ENCODE data around the gene BCL11A.

The BCL11A gene

DNA sequence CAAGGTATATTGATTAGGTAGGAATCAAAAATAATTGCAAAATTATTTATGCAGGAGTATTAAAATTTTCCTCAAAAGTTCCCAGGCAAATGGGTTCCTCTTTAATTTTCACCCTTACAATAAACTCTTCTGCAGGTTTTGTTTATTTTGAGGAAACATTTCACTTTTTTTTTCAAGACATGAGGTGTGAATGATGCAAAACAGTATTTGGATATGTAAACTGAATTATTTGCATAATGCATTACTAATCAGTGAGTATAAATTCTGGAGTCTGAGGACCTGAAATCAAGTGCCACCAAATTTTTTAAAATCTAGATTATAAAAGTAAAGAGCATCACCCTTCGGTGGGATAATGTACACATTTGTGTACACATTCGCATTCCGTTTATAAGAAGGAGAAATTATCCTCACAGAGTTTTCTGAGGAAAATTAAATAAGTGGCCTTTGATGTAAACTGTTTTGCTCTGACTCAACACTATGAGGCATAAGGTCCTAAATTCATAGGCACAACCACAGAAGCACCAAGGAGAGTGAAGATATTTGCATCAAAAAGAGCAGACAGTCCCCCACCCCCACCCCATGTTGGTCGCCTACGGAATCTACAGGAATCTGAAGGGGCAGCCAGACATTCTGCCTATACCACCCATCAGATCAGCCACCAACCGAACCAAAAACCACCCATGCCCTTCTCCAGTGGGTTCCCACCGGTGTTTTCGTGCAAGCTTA, 33.1 kb downstream of the BCL11A start:
- TF ChIP-seq, protein P1, sequence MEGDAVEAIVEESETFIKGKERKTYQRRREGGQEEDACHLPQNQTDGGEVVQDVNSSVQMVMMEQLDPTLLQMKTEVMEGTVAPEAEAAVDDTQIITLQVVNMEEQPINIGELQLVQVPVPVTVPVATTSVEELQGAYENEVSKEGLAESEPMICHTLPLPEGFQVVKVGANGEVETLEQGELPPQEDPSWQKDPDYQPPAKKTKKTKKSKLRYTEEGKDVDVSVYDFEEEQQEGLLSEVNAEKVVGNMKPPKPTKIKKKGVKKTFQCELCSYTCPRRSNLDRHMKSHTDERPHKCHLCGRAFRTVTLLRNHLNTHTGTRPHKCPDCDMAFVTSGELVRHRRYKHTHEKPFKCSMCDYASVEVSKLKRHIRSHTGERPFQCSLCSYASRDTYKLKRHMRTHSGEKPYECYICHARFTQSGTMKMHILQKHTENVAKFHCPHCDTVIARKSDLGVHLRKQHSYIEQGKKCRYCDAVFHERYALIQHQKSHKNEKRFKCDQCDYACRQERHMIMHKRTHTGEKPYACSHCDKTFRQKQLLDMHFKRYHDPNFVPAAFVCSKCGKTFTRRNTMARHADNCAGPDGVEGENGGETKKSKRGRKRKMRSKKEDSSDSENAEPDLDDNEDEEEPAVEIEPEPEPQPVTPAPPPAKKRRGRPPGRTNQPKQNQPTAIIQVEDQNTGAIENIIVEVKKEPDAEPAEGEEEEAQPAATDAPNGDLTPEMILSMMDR (conservative IDR thresholded peaks at IDR 0.05; ENCODE audit: low read depth, low read length), result no peak
- DNase-seq (ENCODE audit: low read depth), result no peak
- no peak overlapping the region for H3K4me3 ChIP-seq (ENCODE audit: low read length)

DNA sequence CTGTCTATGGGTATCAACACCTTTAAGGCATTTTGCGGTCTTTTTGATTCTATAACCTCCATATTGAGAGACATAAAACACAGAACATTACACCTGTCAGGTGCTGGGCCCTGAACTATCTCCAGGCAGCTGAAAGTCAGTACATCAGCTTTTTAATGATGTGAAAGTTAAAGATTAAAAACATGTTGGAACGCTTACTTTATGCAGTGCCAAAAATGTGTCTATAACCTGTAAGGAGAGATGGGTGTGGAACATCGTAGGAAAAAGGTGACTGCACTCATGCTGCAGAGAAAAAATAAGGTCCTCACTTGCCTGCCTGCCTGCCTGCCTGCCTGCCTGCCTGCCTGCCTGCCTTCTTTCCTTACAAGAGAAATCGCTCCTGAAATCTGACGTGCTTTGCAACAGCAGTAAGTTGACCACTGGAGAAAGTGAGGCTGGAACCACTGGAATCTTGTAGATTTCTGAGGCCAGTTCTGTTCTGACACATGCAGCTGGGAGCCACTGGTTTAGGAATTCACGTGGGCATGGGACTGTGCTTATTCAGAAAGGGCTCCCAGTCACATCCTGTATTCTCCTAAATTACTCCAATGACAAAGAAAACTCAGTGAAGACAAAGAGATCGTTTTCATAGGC, 34.1 kb downstream of the BCL11A start:
- TF ChIP-seq, protein P1 (conservative IDR thresholded peaks at IDR 0.05; ENCODE audit: low read depth, low read length), result no peak
- DNase-seq (ENCODE audit: low read depth), result no peak
- H3K4me3 ChIP-seq (ENCODE audit: low read length), result no peak overlapping the region

DNA sequence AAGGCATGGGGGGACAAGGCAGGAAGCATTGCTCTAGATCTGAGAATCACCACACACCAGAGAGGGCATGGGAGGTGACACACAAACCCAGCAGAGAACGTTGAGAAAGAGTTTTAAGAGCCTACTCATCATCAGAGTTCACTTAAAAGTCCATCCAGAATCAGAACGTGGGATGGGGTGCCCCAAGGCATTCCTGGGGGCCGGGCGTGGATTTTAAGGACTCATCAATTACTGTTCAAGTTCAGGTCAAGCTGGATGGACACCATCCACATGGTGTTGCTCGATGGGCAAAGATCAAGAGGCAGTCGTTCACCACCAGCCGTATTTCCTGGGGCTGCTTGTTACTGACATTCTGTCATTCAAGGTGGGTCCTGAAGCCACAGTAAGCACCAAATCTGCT, 34.9 kb downstream of the BCL11A start:
- H3K4me3 ChIP-seq (ENCODE audit: low read length), result no peak overlapping the region
- DNase-seq (ENCODE audit: low read depth), result no peak
- TF ChIP-seq, protein P1 (conservative IDR thresholded peaks at IDR 0.05; ENCODE audit: low read depth, low read length), result no peak

DNA sequence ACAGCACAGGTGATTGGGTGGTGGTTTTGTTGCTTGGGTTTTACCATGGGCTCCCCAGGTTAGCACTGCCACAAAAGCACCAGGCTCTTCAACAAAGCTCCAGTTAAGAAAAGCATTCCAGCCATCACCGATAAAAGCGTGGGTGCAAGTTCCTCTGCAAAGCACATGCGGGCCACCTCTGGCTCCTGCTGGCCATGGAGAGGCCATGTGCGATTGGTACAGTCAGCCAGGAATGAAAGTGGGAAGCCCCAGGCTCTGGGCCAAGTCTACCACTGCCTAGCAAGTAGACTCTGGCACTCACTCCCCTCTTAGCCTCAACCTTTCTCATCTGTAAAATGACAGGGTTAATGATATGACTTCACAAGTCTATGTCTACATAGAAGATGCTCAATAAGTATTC, 36.0 kb downstream of the BCL11A start:
- TF ChIP-seq, protein P1 (conservative IDR thresholded peaks at IDR 0.05; ENCODE audit: low read depth, low read length), result no peak
- no peak for DNase-seq (ENCODE audit: low read depth)
- H3K4me3 ChIP-seq (ENCODE audit: low read length), result no peak overlapping the region

DNA sequence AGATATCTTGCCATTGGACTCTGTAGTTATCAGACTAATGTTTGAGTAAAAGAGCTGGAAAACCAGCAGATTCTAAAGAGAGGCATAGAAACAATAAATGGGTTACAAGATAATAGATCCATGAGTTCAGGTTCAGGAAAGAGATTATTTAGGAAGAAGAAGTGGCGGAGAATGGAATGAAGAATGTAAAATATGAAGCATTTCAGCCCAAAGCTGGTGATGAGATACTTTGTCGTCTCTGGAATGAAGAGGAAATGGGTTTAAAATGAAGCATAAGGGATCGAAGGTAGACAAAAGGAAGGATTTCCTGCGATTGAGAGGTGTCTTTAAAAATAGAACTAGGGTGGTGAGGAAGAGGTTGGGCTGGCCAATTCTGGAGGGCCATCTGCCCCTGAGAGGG, 36.6 kb downstream of the BCL11A start:
- DNase-seq (ENCODE audit: low read depth), result no peak
- no peak overlapping the region for H3K4me3 ChIP-seq (ENCODE audit: low read length)
- TF ChIP-seq, protein P1 (conservative IDR thresholded peaks at IDR 0.05; ENCODE audit: low read depth, low read length), result no peak

DNA sequence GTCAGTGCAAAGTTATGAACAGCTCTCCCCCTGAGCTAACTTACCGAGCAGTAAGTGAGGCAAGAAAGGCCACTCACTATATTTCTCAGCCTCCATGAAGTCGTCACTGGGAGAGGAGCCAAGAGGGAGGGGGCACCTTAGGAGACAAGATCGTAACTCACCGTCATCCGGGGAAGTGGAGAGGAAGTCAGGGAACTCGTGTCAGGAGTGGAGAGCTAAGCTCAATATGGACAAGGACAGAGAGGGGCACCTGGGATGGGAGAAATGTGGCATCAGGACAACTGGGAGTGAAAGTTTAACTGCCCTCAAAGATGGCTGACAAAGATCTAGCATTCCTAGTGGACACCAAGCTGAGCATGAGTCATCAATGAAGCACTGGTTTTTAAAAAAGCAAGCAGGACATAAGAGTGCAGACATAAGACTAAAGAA, 37.1 kb downstream of the BCL11A start:
- peak; percentile 37 for DNase-seq (ENCODE audit: low read depth)
- TF ChIP-seq, protein P1 (conservative IDR thresholded peaks at IDR 0.05; ENCODE audit: low read depth, low read length), result no peak
- no peak overlapping the region for H3K4me3 ChIP-seq (ENCODE audit: low read length)

DNA sequence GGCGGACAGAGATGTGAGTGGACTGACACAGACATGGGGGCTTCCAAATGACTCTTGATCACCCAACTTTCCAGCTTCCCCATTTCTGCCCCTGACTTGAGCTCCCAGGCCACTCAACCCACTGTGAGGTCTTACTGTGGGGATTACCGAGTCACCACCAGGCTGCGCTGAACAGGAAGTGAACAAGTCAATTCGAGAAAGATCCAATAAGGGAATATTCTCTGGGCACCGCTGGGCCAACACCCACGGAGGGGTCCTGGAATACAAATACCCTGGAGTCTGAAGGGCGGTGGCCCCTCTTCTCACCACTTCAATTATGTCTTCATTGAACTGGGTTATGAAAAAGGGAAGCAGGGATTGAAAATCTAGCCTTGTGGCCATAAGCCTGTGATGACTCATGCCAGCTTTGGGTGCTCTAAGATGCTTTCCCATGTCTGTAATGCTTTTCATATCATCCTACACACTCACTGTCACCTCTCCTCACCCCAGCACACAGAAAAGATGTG, 37.7 kb downstream of the BCL11A start:
- DNase-seq (ENCODE audit: low read depth), result peak; percentile 50
- TF ChIP-seq, protein P1 (conservative IDR thresholded peaks at IDR 0.05; ENCODE audit: low read depth, low read length), result peak; percentile 10
- H3K4me3 ChIP-seq (ENCODE audit: low read length), result no peak overlapping the region

Data from retinal pigment epithelial cell (primary cell).